HG02870 (cell line): Measurements from ENCODE around the gene OR2AT4.

Source experiments
- ATAC-seq: cut with Tn5 transposase; IDR thresholded peaks from one replicate; pipeline ENCODE4 v1.9.1; 2021; ENCODE audit warnings: mild to moderate bottlenecking, moderate library complexity; ENCODE audit not compliant: unreplicated experiment

Gene OR2AT4

DNA sequence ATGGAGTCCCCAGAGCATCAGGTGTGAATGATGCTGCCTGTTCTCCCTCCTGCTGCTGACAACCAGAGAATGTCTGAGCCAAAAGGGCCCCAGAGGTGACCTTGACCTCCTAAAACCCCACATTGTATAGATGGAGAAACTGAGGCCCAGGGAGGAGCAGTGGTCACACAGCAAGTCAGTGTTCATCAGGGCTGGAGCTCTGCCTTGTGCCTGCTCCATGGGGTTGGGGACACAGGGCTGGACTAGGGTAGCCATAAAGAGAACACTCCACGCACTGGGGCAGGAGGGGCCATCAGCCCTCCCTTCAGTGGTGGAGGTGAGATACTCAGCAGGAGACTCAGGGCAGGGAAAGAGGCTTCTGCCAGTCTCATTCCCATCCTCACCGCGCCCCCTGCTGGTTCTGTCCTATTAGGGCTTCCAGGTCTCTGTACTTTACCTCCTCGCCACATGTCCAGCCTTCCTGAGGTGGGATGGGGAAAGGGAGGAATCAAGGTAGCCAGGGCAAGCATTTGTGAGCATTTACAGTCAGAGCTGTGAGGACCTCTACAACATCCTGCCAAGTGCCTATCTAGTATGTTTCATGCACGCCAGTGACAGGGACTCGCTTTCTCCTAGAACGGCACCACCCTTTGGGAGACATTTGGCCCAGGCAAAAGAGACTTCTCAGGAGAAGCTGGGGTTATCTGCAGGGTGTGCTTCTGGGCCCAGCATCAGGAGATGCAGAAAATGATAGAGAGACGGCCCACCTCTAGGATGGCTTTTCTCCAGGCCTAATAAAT, 64.7 kb downstream of the OR2AT4 start:
- no peak for ATAC-seq
